Stimulated activated CD4-positive, alpha-beta T cell treated with anti-CD3 and anti-CD28 coated beads, Interleukin-15, amount 100 ng/mL, for 24 hours (primary cell): ENCODE data around the gene CRY1.
A peak's percentile ranks its signal among the peaks of the same experiment; 100 is the strongest.

ENCODE experiments used
- DNase-seq: peaks from one replicate; pipeline ENCODE4 v3.0.0-alpha.2; 2020

Gene CRY1

GRCh38 chr12:107093417-107094182 is at the start of gene CRY1:
Gene CRY1 (minus strand): TSS chr12:107093549. CDS start chr12:107092961, 588 bp downstream.
- peak; percentile 95 for DNase-seq

- DNase-seq, result no peak
Observed at GRCh38 chr12:107139787-107140186, 46.4 kb upstream of the CRY1 start.

- DNase-seq, result no peak
Observed at GRCh38 chr12:107138990-107139389, 45.6 kb upstream of the CRY1 start.

GRCh38 chr12:107135177-107135576 is 41.8 kb upstream of the CRY1 start:
- no peak for DNase-seq

- peak; percentile 57 for DNase-seq
Observed at GRCh38 chr12:107134558-107134957, 41.2 kb upstream of the CRY1 start.

GRCh38 chr12:107133462-107133861 is 40.1 kb upstream of the CRY1 start:
- no peak for DNase-seq

- DNase-seq, result peak; percentile 8
Observed at GRCh38 chr12:107131832-107132616, 38.7 kb upstream of the CRY1 start.

- no peak for DNase-seq
Observed at GRCh38 chr12:107130830-107131611, 37.7 kb upstream of the CRY1 start.

- DNase-seq, result no peak
Observed at GRCh38 chr12:107129315-107129930, 36.1 kb upstream of the CRY1 start.

GRCh38 chr12:107127482-107128430 is 34.4 kb upstream of the CRY1 start:
- DNase-seq, result no peak

GRCh38 chr12:107126796-107127481 is 33.6 kb upstream of the CRY1 start:
- DNase-seq, result no peak

GRCh38 chr12:107125833-107126232 is 32.5 kb upstream of the CRY1 start:
- DNase-seq, result no peak

- DNase-seq, result no peak
Observed at GRCh38 chr12:107122452-107122958, 29.2 kb upstream of the CRY1 start.

GRCh38 chr12:107119091-107119490 is 25.7 kb upstream of the CRY1 start:
- no peak for DNase-seq

GRCh38 chr12:107118624-107119023 is 25.3 kb upstream of the CRY1 start:
- DNase-seq, result no peak

GRCh38 chr12:107115119-107115518 is 21.8 kb upstream of the CRY1 start:
- DNase-seq, result no peak

GRCh38 chr12:107111314-107111713 is 18.0 kb upstream of the CRY1 start:
- DNase-seq, result no peak

GRCh38 chr12:107109726-107110719 is 16.7 kb upstream of the CRY1 start:
- no peak for DNase-seq

GRCh38 chr12:107108995-107109508 is 15.7 kb upstream of the CRY1 start:
- no peak for DNase-seq
